Measurements from ENCODE around the gene CDK18.

Gene CDK18

DNA sequence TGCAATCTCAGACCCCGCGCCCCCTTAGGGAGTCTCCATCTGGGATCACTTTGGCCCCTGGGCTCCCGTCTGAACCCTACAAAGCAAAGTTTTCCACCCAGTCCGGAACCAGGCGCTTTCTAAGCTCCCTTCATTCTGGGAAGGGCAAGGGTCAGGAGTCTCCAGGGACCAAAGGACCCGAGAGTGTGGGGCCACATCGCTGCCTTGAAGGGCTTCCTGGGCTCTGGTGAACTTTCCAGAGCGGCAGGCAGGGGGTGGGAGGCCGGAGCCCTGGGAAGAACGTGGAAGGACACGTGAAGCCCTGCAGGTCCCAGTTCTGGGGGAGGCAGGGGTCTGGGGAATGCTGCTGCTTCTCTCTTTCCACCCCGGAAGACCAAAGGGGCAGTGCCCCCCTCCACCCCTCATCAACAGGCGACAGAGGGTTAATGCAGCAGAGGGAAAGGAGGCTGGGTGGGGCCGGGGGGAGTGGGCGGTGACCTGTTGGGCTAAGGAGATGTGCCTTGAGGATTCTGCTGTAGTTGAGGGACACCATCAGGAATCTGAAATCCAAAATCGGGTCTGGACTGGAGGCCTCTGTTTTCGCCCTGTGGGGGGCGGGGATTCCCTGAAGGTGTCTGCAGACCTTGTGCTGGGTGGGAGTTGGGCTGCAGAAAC lies 734 bp downstream of the CDK18 start:
- peak; percentile 77 for DNase-seq (ENCODE audit: low spot score)

DNA sequence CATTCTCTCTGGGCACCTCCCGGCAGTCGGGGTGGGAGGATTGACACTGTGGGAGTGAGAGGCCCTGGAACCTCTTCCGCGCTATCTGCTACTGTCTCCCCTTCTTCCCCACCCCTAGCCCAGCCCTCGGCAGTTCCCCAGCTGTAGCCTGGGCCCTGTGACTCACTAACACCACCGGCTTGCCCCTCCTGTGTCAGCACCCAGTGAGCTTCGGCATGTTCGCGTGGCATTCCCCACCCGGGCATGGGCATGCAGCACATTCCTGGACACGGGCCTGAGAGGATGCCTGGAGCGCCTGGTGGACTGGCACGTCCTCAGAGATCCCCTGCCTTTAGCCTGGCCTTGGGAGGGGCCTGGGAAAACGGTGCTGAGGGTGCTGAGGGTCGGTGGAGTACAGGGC lies 1.3 kb downstream of the CDK18 start:
- no peak for DNase-seq (ENCODE audit: low spot score)

DNA sequence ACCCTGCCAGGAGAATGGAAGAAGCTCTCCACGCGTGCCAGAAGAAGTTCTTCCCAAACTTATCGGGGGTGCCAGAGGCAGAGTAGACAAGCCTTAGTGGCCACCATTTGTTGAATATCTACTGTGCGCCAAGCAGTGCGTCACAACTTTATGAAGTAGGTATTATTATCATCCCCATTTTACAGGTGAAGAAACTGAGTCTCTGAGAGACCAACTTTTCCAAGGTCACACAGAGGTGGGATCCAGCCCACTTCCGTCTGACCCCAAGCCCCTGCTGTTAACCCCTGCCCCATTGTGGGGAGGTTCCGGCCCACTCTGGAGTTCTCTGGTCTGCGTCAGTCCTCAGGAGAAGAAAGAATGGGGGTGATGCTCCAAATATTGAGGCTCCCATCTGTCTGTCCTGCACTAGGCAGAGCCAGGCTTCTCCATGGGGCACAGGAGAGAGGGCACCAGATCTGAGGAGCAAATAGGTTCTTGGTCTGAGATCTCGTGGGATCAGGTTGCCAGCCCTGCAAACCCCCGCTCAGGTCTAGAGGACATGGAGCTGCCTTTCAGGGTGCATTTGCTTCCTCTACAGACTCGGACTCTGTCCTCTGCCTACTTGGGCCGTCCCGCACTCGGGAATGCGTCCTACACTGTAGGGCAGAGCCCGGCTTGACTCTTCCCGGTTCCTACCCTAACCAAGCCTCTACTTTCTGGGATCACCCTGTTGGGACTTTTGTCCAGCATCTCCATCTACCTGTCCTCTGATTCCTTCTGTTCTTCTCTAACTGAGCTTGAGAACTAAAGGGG lies 2.1 kb downstream of the CDK18 start:
- no peak for DNase-seq (ENCODE audit: low spot score)

DNA sequence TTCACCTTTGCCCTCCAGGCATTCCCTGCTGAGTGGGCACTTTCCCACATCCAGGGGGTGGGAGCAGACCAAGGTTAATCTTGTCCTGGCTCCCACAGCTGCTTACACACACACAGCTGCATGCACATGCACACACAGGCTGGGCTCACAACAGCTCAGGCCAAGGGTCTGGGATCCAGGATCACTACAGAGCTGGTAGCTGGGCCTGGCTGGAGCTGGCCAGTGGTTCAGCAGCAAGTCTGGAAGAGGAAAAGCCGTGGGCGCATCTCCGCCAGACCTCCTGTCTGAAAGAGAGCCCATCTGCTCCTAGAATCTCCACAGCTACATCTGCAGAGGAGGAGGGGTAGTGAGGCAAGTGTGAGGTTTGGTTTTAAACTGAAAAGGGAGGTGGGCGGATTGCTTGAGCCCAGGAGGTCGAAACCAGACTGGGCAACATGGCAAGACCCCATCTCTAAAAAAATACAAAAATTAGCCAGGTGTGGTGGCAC lies 3.8 kb downstream of the CDK18 start:
- no peak for DNase-seq (ENCODE audit: low spot score)

DNA sequence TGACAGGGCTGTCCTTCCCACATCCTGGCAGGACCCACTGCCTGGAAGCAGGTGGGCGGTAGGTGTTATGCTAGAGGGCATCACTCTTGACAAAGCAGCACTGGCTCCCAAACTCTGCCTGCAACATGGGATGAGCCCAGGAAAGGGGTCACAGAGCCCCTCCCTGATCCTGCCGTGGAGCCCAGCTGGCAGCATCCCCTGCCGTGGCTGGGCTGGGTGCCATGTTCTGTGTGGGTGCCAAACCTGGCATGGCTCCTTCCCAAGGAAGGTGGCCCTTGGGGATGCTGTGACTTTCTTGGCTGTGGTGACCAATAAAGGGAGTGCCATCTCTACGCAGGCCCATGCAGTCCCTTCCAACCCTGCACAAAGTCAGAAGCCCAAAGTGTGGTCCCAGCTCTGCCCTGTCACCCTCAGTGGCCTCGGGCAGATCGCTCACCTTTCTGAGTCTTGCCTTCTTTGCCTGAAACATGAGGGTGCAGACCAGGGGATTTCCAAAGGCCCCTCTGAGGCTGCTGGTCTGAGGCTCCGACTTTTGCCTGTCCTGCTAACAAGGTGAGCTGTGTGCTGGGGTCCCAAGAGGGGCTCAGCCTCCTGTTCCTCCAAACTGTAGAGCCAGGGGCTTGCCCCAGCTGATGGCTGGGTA lies 6.0 kb downstream of the CDK18 start:
- no peak for DNase-seq (ENCODE audit: low spot score)

DNA sequence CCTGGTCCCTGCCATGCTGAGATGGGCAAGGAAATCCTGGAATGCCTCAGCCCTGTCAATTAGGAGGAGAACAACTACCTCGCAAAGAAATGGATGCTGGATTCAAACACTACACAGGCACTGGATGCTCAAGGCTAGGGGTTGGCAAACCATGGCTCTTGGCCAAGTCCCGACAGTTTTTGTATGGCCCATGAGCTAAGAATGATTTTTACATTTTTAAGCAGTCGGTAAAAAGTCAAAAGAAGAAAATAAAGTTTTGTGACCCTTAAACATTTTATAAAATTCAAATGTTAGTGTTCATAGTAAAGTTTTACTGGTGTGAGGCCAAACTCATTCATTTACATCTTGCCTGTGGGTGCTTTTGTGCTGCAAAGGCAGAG lies 6.5 kb downstream of the CDK18 start:
- DNase-seq (ENCODE audit: low spot score), result no peak

DNA sequence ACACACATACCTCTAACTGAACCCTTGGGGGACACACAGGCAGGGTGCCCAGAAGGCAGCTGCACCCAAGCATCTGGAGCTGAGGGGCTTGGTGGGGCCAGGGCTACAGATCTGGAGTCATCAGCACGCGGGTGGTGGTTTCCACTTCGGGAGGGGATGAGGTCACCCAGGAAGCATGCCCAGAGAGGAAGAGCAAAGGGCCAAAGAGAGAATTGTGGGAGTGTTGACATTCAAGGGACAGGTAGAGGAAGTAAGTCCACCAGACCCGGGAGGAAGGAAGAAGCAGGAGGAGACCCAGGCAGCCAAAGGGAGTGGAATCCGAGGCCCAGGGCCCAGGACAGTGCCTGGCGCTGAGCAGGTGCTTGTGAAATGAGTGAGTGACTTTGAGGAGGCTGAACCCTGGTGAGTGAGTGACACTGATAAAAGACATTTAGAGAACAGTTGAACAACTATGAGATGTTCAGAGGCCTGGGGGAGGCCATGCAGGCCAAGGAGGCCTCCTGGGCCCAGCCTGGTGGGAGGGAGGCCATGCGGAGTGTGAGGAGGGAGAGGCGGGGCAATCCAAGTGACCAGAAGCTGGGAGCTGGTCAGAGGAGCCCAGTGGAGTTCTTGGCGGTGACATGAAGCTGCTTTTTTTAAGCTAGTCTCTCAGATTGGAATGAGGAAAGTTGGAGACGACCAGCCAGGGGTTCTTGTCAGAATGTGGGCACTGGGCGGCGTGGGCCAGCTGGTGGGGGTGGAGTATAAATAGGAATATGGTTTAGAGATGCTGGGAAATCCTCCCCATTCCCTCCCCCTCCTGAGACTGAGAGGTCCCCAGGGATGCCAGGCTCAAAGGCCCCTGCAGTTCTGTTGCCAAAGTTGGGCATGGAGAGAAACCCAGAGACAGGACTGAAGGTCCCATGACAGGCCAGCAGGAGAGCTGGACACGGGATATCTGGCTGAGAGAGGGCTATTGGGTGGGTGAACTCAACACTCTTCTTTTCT lies 7.9 kb downstream of the CDK18 start:
- DNase-seq (ENCODE audit: low spot score), result no peak

DNA sequence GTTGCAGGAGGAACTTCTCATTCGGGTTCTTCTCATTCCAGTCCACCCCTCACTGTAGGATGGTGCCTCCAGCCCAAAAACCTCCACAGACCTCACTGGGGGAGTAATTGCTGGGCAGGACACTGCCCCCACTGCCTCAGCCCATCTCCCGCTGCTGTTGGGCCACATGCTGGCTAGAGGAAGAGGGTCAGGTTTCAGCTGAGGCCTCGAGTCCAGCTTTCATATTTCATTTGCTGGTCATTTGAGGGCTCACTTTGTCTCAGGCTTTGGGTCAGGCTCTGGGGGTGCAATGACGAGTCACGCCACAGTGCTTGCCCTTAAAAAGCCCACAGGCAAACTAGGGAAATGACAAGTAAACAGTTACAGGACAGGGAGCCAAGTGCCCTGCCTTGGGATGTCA lies 9.3 kb downstream of the CDK18 start:
- no peak for DNase-seq (ENCODE audit: low spot score)

DNA sequence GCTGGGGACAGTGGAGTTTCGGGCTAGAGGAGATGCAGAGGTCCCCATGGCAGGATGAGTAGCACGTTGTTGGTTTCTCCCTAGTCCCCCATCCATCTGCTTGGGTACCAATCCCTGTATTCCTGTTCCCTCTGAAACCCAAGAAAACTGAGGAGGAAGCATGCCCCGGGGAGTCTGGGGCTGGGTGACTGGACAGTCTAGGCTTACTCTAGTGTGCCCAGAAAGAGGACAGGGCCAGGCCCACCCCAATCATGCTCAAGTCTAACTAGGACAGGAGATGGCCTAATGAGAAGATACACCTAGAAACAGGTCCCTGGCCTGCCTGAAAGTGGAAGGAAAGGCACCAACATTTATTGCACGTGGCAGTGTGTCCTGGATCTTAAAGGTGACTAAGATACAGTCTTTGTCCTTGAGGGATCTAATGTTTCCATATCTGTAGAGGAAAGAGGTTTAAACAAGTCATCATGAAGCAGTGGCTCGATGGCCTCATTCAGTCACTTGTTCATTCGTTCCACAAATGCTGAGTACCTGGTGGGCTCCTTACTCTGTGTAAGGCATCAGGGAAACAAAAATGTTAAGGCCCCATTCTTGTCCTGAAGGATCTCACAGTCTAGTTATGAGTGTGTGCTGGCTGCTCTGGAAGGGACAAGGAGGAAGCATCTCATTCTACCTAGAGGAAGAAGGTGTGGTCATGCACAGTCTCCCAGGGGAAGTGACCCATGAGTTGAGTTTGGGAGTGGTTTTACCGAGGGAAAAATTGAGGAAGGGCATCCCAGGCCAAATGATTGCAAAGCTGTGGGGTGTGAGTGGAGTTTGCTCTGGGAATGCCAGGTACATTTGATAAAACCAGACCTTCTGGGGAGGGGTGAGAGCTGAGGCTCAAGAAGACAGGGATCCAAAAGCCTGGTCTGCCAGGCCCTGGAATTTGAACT lies 10.0 kb downstream of the CDK18 start:
- DNase-seq (ENCODE audit: low spot score), result no peak

DNA sequence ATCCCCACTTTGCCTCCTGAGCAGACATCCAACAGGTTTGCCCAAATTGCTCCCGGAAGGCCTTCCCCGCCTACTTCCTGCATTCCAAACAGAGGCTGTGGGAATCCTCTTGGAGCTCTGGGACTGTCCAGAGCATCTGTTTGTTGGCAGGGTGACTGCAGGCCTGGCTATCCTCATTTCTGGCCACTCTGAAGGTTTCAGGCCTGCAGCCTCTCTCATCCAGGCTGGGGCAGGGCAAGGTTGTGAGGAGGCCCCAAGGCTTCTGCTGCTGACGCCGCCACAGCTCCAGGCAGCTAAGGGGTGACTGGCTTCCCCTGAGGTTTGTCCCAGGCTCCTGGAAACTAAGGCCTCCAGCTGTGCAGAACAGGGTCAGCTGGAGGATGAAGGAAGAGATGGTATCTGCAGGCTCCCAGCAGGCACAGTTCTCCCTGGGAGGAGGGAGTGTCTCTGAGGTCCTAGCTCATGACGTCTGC lies 11.3 kb downstream of the CDK18 start:
- DNase-seq (ENCODE audit: low spot score), result no peak

DNA sequence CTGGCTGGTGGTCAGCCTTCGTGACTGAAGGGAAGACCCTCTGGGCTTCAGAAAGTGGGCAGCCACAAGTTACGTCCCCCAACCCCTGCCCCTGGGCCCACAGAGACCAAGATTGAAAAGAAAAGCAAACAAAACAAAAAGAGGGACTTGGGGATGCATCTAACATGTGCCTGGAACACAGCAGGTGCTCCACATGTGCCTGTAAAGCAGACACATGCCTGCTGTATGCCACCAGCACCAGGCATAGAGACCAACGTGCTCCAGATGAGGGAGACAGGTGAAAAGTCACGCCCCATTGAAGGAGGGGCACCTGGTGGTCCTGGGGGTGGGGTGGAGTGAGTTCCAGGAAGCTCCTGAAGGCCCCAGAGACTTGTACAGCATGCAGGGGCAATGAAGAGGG lies 11.9 kb downstream of the CDK18 start:
- no peak for DNase-seq (ENCODE audit: low spot score)

DNA sequence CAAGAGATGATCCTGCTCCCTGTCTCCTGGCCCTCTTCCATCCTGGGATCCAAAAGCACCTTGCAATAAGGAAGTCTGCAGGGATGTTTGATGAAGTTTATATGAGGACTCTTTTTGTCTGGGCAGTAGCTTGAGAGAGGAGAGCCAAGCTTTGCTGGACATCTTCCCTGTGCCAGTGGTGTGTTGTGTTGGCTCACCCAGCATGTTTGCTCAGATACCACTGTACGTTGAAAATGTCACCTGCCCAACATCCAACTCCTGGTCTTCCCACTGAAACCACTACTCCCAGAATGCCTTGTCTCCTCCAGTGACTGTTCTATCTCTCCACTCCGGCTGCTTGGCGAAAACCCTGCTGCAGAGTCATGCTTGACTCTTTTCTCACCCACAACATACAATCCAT lies 12.8 kb downstream of the CDK18 start:
- DNase-seq (ENCODE audit: low spot score), result no peak

DNA sequence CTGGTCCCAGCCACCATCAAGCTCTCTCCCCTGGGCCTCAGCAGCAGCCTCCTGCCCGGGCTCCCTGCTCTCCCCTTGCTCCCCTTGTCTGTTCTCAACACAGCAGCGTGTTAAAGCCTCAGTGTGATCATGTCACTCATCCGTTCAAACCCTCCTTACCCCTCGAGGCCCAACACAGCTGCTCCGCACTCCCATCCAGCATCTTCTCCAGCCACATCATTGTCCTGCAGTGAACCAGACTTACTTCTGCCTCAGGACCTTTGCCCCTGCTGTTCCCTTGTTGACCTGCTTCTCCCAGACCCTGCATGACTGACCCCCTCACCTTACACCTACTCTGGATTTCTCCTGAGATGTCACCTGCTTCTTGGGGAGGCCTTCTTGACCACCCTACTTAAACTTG lies 13.3 kb downstream of the CDK18 start:
- DNase-seq (ENCODE audit: low spot score), result no peak

DNA sequence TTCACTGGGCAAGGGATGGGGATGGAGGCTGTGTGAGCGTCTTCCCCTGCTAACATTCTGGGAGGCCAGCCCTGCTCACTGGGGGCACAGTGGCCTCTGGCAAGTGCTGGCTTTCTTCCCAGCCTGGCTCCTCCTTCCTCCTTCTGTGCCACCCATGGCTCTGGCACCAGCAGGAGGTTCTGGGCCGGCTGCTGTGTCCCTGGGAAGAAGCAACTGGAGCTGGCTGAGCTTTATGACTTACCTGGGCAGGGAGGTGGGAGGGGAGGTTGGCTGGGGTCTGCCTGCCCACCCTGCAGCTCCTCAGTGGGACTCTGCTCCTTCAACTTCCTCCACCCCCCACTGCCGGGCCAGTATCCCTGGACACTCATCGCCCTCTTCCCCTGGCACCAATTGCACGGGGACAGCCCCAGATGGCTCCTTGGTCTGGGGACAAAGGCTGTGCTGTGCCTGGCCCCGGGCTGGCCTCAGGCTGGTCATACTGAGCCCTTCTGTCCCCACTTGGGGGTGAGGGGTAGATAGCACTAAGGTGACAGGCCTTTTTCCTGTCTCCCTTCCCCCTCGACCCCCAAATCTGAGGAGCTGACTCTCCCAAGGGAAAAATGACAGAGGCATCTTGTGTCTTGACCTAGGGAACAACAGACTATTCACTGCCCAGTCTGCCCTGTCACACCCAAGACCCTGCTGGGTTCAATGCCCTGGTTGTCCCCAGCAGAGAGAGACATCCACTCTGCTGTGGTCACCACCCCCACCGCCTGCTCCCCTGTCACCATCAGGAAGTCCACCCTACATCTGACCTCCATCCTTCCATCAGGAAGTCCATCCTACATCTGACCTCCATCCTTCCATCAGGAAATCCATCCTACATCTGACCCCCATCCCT lies 14.4 kb downstream of the CDK18 start:
- no peak for DNase-seq (ENCODE audit: low spot score)

DNA sequence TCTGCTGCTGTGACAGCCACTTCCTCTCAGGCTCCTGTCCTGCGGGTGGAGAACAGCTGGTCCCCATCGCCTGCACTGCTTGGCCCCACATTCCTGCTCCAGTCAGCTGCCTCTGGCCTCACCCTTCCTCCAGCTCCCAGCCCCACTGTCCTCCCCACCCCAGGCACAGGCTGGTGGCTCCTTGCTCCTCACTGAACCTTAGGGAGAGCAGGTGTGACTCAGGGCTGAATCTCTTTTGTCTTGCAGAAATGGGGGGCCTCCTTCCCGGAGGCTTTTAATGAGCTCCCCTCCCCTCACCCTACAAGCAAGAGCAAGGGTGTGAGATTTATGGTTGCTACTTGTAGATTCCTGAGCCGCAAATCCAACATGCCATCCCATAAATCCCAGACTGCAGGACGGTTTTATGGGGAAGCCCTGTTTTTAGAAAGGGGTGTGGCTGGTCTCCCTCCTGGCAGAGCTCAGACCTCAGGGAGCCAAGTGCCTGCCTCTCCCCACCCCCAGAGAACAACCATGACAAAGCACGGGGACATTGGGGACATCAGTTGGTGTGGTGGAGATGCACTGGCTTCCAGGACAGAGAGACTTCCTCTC lies 15.2 kb downstream of the CDK18 start:
- DNase-seq (ENCODE audit: low spot score), result no peak

DNA sequence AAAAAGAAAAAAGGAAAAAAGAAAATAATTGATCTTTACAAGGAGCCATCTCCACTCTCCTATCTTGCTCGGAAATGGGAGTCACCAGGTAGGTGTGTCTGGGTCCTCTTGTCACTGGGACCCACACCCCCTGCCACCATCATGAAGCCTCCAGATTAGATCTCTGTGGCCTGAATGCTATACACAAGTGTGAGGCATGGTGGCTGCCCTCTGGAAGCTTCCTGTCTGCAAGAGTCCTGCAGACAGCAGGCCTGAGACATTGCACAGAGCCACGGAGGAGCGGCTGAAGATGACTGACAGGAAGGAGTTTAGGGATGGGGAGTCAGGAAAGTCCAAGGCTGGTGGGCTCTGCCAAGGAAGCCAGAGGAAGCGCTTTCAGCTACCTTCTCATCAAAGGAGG lies 16.2 kb downstream of the CDK18 start:
- DNase-seq (ENCODE audit: low spot score), result no peak

DNA sequence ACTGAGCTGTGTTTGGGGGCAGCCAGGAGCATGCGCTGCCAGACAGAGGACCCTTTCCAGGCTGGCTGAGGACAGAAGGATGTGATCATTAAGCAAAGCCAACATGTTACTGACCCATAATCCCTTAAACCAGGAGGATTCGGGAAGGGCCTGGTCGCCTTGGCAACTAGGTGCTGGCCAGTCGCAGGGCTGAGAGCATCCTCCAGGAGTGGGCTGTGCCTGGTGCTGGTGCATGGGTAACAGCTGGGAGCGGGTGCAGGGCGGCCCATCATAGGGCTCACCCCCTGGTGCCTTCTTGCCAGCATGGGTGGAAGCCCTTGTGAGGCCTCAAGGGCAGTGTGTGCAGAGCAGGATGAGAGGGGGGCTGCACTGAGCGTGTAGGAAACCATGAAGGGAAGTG lies 17.2 kb downstream of the CDK18 start:
- DNase-seq (ENCODE audit: low spot score), result no peak

DNA sequence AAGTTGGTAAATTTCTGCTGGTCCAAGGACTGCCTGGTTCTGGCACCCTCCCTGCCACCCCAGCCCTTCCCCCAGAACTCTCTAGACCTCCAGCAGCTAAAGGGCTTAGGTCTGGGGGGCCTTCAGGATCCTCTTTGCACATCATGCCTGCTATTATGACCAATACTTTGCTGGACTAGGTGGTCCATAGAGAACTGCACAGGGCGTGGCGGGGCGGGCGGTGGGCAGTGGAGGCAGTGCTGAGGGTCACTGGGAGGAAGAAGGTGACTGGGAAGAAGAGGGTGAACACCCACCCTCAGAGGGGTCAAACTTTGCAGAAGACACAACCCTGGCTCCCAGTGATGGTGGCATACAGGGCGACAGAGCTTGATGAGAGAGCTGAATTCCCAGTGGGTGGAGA lies 18.2 kb downstream of the CDK18 start:
- DNase-seq (ENCODE audit: low spot score), result no peak

DNA sequence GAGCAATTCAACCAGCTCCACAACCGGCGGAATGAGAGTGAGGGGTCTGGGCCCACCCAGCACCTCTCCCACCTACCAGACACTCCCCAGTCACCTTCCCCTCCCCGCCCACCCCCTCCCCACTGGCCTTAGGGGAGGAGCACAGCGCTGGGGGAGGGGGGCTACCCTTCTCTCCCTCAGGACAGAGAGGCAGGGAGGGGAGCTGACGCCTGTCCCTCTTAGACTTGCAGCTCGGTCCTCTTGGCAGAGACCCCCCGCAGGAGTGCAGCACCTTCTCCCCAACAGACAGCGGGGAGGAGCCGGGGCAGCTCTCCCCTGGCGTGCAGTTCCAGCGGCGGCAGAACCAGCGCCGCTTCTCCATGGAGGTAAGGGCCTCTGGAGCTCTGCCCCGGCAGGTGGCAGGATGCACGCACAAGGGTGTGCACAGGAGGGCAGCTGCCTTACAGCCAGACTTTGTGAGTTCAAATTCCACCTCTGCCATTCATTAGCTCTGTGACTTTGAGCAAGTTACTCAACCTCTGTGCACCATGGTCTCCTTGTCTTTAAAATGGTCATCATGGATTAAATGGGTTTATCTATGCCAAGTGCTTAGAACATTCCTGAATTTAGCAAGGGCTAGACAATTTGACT lies 18.9 kb downstream of the CDK18 start:
- DNase-seq (ENCODE audit: low spot score), result no peak

Data from iPS-NIHi11 (cell line).